IMR-90 (cell line): Measurements from ENCODE around the gene MARK2.

Source experiments
- BHLHE40 ChIP-seq: fragments of 150-350 bp; IDR thresholded peaks from 2 replicates; pipeline ENCODE4 v1.6.1; 2016; ENCODE audit warnings: mild to moderate bottlenecking, low read depth, low read length
- CEBPB ChIP-seq: IDR thresholded peaks from 2 replicates; pipeline ENCODE4 v1.6.1; 2012; ENCODE audit warnings: low read depth, low read length, improper control_type of control experiment
- MAFK ChIP-seq: IDR thresholded peaks from 2 replicates; pipeline ENCODE4 v1.6.1; 2012; ENCODE audit warnings: low read depth, low read length, improper control_type of control experiment
- MAZ ChIP-seq: IDR thresholded peaks from 2 replicates; pipeline ENCODE4 v1.6.1; 2012; ENCODE audit warnings: low read depth, mild to moderate bottlenecking, low read length, improper control_type of control experiment, moderate library complexity, borderline replicate concordance
- POLR2A ChIP-seq: IDR thresholded peaks from 2 replicates; pipeline ENCODE4 v1.6.1; 2012; ENCODE audit warnings: mild to moderate bottlenecking, low read depth, low read length
- RAD21 ChIP-seq: IDR thresholded peaks from 2 replicates; pipeline ENCODE4 v1.6.1; 2012; ENCODE audit warnings: low read length, improper control_type of control experiment
- RFX5 ChIP-seq: IDR thresholded peaks from 2 replicates; pipeline ENCODE4 v1.8.0; 2012; ENCODE audit warnings: low read depth, mild to moderate bottlenecking, low read length, moderate library complexity
- SMC3 ChIP-seq: fragments of 150-350 bp; IDR thresholded peaks from 2 replicates; pipeline ENCODE4 v1.6.1; 2016; ENCODE audit warnings: low read depth, mild to moderate bottlenecking, antibody characterized with exemption, low read length, moderate library complexity
- TF ChIP-seq, protein P1 (sequence below): conservative IDR thresholded peaks from 2 replicates; pipeline ENCODE4 v1.5.1; 2012; ENCODE audit warnings: mild to moderate bottlenecking, low read depth, low read length, improper control_type of control experiment

DNA sequence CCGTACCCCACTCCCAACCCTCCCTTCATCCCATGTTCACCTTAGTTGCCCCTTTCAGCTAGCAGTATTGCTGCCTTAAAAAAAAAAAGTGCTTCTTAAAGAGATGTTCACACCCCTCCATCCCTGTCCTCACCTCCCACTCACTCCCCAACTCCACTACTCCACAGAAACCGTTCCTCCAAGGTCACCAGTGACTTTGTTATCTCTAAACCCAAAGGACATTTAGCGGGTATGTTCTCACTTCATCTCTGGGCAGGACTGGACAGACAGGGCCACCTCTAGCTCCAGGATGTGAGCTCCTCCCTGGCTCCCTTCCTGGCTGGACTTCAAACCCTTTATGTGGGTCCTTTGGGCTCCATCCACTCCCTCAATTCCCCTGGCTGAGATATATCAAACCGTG lies 84.4 kb downstream of the MARK2 start:
- TF ChIP-seq, protein P1, sequence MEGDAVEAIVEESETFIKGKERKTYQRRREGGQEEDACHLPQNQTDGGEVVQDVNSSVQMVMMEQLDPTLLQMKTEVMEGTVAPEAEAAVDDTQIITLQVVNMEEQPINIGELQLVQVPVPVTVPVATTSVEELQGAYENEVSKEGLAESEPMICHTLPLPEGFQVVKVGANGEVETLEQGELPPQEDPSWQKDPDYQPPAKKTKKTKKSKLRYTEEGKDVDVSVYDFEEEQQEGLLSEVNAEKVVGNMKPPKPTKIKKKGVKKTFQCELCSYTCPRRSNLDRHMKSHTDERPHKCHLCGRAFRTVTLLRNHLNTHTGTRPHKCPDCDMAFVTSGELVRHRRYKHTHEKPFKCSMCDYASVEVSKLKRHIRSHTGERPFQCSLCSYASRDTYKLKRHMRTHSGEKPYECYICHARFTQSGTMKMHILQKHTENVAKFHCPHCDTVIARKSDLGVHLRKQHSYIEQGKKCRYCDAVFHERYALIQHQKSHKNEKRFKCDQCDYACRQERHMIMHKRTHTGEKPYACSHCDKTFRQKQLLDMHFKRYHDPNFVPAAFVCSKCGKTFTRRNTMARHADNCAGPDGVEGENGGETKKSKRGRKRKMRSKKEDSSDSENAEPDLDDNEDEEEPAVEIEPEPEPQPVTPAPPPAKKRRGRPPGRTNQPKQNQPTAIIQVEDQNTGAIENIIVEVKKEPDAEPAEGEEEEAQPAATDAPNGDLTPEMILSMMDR: no peak
- no peak for TF ChIP-seq RAD21
- no peak for TF ChIP-seq CEBPB
- no peak for TF ChIP-seq BHLHE40
- no peak for TF ChIP-seq MAZ
- no peak for TF ChIP-seq MAFK
- no peak for TF ChIP-seq POLR2A
- no peak for TF ChIP-seq SMC3
- TF ChIP-seq RFX5: no peak
